ENCODE measurements around the gene GPR31.

DNA sequence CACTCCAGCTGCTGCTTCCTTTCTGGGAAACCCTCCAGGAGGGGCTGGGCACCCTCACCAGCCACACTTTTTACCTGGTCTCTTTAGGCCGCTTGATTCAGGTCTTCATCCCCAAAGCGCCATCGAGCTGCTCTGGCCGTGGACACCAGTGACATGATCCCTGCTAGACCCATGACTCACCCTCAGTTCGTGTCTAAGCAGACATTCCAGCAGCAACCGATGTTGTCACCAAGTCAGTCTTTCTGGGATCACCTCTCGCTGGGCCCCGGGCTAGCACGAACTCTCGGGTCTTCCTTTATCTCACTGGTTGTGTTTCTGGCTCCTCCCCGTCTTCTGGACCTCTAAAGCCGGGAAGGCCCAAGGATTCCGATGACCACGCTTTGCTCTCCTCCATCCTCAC, 43.0 kb upstream of the GPR31 start:
- TF ChIP-seq, protein P1, sequence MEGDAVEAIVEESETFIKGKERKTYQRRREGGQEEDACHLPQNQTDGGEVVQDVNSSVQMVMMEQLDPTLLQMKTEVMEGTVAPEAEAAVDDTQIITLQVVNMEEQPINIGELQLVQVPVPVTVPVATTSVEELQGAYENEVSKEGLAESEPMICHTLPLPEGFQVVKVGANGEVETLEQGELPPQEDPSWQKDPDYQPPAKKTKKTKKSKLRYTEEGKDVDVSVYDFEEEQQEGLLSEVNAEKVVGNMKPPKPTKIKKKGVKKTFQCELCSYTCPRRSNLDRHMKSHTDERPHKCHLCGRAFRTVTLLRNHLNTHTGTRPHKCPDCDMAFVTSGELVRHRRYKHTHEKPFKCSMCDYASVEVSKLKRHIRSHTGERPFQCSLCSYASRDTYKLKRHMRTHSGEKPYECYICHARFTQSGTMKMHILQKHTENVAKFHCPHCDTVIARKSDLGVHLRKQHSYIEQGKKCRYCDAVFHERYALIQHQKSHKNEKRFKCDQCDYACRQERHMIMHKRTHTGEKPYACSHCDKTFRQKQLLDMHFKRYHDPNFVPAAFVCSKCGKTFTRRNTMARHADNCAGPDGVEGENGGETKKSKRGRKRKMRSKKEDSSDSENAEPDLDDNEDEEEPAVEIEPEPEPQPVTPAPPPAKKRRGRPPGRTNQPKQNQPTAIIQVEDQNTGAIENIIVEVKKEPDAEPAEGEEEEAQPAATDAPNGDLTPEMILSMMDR (IDR thresholded peaks at IDR 0.05): no peak
- no peak for TF ChIP-seq EP300 (IDR thresholded peaks at IDR 0.05; ENCODE audit: borderline replicate concordance in 1 of 2, low read depth in 1 of 2, low read length in 1 of 2)
- TF ChIP-seq, protein P2, sequence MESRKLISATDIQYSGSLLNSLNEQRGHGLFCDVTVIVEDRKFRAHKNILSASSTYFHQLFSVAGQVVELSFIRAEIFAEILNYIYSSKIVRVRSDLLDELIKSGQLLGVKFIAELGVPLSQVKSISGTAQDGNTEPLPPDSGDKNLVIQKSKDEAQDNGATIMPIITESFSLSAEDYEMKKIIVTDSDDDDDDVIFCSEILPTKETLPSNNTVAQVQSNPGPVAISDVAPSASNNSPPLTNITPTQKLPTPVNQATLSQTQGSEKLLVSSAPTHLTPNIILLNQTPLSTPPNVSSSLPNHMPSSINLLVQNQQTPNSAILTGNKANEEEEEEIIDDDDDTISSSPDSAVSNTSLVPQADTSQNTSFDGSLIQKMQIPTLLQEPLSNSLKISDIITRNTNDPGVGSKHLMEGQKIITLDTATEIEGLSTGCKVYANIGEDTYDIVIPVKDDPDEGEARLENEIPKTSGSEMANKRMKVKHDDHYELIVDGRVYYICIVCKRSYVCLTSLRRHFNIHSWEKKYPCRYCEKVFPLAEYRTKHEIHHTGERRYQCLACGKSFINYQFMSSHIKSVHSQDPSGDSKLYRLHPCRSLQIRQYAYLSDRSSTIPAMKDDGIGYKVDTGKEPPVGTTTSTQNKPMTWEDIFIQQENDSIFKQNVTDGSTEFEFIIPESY (IDR thresholded peaks at IDR 0.05; ENCODE audit: borderline replicate concordance, low read depth): no peak
- TF ChIP-seq, protein P3, sequence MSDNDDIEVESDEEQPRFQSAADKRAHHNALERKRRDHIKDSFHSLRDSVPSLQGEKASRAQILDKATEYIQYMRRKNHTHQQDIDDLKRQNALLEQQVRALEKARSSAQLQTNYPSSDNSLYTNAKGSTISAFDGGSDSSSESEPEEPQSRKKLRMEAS (IDR thresholded peaks at IDR 0.05; ENCODE audit: low read depth): no peak
- no peak for TF ChIP-seq CHD2 (IDR thresholded peaks at IDR 0.05; ENCODE audit: low read length, partially characterized antibody)
- TF ChIP-seq ELF1 (IDR thresholded peaks at IDR 0.05): no peak
- no peak for TF ChIP-seq YY1 (IDR thresholded peaks at IDR 0.05; ENCODE audit: low read depth)
- TF ChIP-seq, protein P4, sequence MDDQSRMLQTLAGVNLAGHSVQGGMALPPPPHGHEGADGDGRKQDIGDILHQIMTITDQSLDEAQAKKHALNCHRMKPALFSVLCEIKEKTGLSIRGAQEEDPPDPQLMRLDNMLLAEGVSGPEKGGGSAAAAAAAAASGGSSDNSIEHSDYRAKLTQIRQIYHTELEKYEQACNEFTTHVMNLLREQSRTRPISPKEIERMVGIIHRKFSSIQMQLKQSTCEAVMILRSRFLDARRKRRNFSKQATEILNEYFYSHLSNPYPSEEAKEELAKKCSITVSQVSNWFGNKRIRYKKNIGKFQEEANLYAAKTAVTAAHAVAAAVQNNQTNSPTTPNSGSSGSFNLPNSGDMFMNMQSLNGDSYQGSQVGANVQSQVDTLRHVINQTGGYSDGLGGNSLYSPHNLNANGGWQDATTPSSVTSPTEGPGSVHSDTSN (IDR thresholded peaks at IDR 0.05): no peak
- TF ChIP-seq SMC3 (IDR thresholded peaks at IDR 0.05; ENCODE audit: low read depth, low read length): no peak
- TF ChIP-seq, protein P5, sequence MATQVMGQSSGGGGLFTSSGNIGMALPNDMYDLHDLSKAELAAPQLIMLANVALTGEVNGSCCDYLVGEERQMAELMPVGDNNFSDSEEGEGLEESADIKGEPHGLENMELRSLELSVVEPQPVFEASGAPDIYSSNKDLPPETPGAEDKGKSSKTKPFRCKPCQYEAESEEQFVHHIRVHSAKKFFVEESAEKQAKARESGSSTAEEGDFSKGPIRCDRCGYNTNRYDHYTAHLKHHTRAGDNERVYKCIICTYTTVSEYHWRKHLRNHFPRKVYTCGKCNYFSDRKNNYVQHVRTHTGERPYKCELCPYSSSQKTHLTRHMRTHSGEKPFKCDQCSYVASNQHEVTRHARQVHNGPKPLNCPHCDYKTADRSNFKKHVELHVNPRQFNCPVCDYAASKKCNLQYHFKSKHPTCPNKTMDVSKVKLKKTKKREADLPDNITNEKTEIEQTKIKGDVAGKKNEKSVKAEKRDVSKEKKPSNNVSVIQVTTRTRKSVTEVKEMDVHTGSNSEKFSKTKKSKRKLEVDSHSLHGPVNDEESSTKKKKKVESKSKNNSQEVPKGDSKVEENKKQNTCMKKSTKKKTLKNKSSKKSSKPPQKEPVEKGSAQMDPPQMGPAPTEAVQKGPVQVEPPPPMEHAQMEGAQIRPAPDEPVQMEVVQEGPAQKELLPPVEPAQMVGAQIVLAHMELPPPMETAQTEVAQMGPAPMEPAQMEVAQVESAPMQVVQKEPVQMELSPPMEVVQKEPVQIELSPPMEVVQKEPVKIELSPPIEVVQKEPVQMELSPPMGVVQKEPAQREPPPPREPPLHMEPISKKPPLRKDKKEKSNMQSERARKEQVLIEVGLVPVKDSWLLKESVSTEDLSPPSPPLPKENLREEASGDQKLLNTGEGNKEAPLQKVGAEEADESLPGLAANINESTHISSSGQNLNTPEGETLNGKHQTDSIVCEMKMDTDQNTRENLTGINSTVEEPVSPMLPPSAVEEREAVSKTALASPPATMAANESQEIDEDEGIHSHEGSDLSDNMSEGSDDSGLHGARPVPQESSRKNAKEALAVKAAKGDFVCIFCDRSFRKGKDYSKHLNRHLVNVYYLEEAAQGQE (IDR thresholded peaks at IDR 0.05; ENCODE audit: low read depth, low read length): no peak
- no peak for TF ChIP-seq EZH2phosphoT487 (IDR thresholded peaks at IDR 0.05; ENCODE audit: borderline replicate concordance, low read depth)
- TF ChIP-seq POLR2AphosphoS5 (IDR thresholded peaks at IDR 0.05; ENCODE audit: low read depth, low read length): no peak
- TF ChIP-seq TCF12 (IDR thresholded peaks at IDR 0.05): no peak
- no peak for TF ChIP-seq FOXM1 (IDR thresholded peaks at IDR 0.05; ENCODE audit: low read depth)

Measured in SK-N-SH (cell line).